Panc1 (cell line): ENCODE data around the gene RARA.

ENCODE experiments used
- CTCF ChIP-seq: fragments of 450-650 bp; IDR thresholded peaks from 2 replicates; pipeline ENCODE4 v1.5.1; 2017; ENCODE audit warnings: mild to moderate bottlenecking
- POLR2AphosphoS5 ChIP-seq: IDR thresholded peaks from 2 replicates; pipeline ENCODE4 v1.6.1; 2012; ENCODE audit warnings: mild to moderate bottlenecking, low read depth, low read length, moderate library complexity
- REST ChIP-seq, 2 experiments: IDR thresholded peaks; 2 replicates each; pipeline ENCODE4 v1.6.1; 2011 to 2012; ENCODE audit warnings: low read depth in 2 of 2, control low read depth in 1 of 2, low read length in 1 of 2, mild to moderate bottlenecking in 1 of 2, moderate library complexity in 1 of 2; ENCODE audit not compliant: insufficient read depth in 1 of 2
- SIN3A ChIP-seq: IDR thresholded peaks from 2 replicates; pipeline ENCODE4 v1.6.1; 2012; ENCODE audit warnings: low read depth, mild to moderate bottlenecking, low read length, moderate library complexity, borderline replicate concordance; ENCODE audit not compliant: insufficient read depth
- TCF7L2 ChIP-seq: IDR thresholded peaks from 2 replicates; pipeline ENCODE4 v1.6.1; 2011; ENCODE audit warnings: mild to moderate bottlenecking, low read depth, low read length, inconsistent platforms

GRCh38 chr17:40278414-40278813 lies 30.6 kb upstream of the RARA start:
- TF ChIP-seq CTCF (no peak), TCF7L2 (no peak), REST (IDR thresholded peaks at IDR 0.05; ENCODE audit: insufficient read depth in 1 of 2, low read depth in 2 of 2, low read length in 1 of 2) (no peak), SIN3A (no peak), POLR2AphosphoS5 (no peak)
